ENCODE measurements around the gene AP1M2.

AP1M2 gene

DNA sequence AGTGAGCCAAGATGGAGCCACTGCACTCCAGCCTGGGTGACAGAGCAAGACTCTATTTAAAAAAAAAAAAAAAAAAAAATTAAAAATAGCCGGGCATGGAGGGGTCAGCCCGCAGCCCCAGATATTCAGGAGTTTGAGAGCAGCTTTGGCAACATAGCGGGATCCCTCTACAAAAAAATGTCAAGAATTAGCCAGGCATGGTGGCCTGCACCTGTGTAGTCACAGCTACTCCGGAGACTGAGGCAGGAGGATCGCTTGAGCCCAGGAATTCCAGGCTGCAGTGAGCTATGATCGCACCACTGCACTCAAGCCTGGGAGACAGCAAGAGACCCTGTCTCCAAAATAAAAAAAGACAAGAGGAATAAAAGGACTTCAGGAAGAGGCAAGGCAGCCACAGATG is 716 bp downstream of the AP1M2 start:
- in situ Hi-C loops (cut with HindIII; ENCODE audit: low sequenced_read_pairs), result no loop called here
- H3K4me3 ChIP-seq (ENCODE audit: low read depth, low read length), result no peak overlapping the region
- DNase-seq (ENCODE audit: low read depth), result no peak
- TF ChIP-seq, protein P1, sequence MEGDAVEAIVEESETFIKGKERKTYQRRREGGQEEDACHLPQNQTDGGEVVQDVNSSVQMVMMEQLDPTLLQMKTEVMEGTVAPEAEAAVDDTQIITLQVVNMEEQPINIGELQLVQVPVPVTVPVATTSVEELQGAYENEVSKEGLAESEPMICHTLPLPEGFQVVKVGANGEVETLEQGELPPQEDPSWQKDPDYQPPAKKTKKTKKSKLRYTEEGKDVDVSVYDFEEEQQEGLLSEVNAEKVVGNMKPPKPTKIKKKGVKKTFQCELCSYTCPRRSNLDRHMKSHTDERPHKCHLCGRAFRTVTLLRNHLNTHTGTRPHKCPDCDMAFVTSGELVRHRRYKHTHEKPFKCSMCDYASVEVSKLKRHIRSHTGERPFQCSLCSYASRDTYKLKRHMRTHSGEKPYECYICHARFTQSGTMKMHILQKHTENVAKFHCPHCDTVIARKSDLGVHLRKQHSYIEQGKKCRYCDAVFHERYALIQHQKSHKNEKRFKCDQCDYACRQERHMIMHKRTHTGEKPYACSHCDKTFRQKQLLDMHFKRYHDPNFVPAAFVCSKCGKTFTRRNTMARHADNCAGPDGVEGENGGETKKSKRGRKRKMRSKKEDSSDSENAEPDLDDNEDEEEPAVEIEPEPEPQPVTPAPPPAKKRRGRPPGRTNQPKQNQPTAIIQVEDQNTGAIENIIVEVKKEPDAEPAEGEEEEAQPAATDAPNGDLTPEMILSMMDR (IDR thresholded peaks at IDR 0.05; ENCODE audit: low read depth, low read length, missing control alignments), result no peak

DNA sequence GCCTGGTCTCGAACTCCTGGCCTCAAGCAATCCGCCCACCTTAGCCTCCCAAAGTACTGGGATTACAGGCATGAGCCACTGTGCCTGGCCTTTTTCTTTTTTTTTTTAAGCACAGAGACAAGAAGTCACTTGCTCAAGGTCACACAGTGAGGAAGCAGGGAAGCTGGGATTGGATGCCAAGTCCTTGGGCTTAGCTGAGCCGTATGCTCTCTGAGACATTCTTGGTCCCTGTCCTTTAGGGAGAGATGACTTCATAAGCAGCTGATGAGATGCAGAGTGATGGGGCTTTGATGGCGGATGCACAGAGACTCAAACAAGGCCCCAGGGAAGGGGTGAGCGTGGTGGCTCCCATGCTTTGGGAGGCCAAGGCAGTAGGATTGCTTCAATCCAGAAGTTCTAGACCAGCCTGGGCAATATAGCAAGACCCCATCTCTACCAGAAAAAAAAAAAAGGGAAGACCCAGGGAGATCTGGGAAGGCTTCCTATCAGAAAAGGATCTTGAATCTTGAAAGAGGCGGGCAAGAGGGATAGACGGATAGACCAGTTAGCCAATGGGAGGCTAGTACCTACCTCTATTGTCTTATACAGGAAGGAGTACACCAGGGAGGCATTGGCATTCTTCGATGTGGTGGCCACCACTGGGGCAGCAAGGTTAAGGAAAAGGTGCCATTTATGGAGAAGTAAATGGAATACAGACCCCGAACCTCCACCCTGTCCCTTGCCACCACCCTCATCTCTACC is 3.9 kb downstream of the AP1M2 start:
- DNase-seq (ENCODE audit: low read depth), result no peak
- TF ChIP-seq, protein P1 (IDR thresholded peaks at IDR 0.05; ENCODE audit: low read depth, low read length, missing control alignments), result no peak
- in situ Hi-C loops (cut with HindIII; ENCODE audit: low sequenced_read_pairs), result no loop called here
- H3K4me3 ChIP-seq (ENCODE audit: low read depth, low read length), result no peak overlapping the region

GRCh38 chr19:10582091-10582490 is 5.0 kb downstream of the AP1M2 start:
- no peak for DNase-seq (ENCODE audit: low read depth)
- in situ Hi-C loops (cut with HindIII; ENCODE audit: low sequenced_read_pairs), result no loop called here
- TF ChIP-seq, protein P1 (IDR thresholded peaks at IDR 0.05; ENCODE audit: low read depth, low read length, missing control alignments), result no peak
- H3K4me3 ChIP-seq (ENCODE audit: low read depth, low read length), result no peak overlapping the region

DNA sequence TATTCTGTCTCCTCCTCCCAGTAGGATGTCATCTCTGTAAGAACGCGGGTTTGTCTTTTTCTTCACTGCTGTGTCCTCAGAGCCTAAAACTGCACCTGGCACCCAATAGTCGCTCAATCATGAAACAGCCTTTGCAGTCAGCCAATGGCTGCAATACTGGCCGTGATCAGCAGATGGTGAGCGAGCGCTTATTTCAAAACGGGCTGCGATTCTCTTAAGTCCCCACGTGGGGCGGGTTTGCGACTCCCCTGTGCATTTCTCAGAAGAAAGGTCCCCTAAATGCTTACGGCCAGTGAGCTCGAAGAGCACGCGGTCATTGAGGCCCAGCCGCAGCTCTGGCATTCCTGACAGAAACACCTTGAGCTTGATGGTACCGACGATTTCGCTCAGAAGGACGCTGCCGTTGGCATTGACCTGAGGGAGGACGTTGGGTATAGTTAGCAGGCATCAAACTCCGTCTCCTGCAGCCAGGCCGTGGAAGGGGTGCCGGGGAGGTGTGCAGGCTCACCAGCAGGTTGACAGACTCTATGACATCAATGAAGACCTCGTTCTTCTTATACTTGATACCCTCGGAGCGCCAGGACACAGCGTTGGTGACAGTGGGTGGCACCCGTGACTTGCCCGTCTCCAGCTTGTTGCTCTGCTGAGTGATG is 6.0 kb downstream of the AP1M2 start:
- in situ Hi-C loops (cut with HindIII; ENCODE audit: low sequenced_read_pairs), result no loop called here
- no peak overlapping the region for H3K4me3 ChIP-seq (ENCODE audit: low read depth, low read length)
- TF ChIP-seq, protein P1 (IDR thresholded peaks at IDR 0.05; ENCODE audit: low read depth, low read length, missing control alignments), result peak; percentile 99
- peak; percentile 87 for DNase-seq (ENCODE audit: low read depth)

- DNase-seq (ENCODE audit: low read depth), result no peak
- H3K4me3 ChIP-seq (ENCODE audit: low read depth, low read length), result no peak overlapping the region
- TF ChIP-seq, protein P1 (IDR thresholded peaks at IDR 0.05; ENCODE audit: low read depth, low read length, missing control alignments), result no peak
- in situ Hi-C loops (cut with HindIII; ENCODE audit: low sequenced_read_pairs), result loop anchor here (5.0 kb wide), 1 partner anchor 69 kb away; no protein-coding TSS in a partner anchor
Measured at GRCh38 chr19:10577951-10578350, 9.2 kb downstream of the AP1M2 start.

- no peak for DNase-seq (ENCODE audit: low read depth)
- H3K4me3 ChIP-seq (ENCODE audit: low read depth, low read length), result no peak overlapping the region
- TF ChIP-seq, protein P1 (IDR thresholded peaks at IDR 0.05; ENCODE audit: low read depth, low read length, missing control alignments), result no peak
- in situ Hi-C loops (cut with HindIII; ENCODE audit: low sequenced_read_pairs), result loop anchor here (5.0 kb wide), 1 partner anchor 72 kb away; no protein-coding TSS in a partner anchor
Measured at GRCh38 chr19:10575011-10575716, 11.9 kb downstream of the AP1M2 start.
